ENCODE data around the gene GFI1. TPM values are rescaled to one million over a fixed set of nuclear protein-coding genes. Genes with fewer than 3 reads are reported as not detected.

GFI1 gene
- polyA plus RNA-seq, 2 of the 4 experiments (the other 2 are of a cell fraction): 0.08 to 0.18 TPM

DNA sequence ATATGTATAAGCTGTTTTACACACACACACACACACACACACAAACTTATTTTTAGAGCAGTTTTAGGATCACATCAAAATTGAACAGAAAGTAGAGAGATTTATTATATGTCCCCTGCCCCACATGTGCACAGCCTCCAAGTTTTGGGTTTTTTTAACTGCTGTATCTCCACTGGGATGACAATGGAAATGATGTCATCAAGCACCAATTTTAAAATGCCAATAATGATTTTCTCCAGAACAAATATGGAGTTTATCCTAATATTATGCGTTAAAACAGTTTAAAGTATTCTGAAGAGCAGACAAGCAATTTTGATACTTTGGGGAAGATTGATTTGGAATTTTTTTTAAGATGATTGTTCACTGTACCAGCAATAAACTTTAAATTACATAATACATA is 56.7 kb downstream of the GFI1 start:
- FAIRE-seq (no peak), DNase-seq (ENCODE audit: low read depth in 1 of 2, low spot score in 1 of 2) (no peak), ATAC-seq (no peak)
- TF ChIP-seq, protein P1, sequence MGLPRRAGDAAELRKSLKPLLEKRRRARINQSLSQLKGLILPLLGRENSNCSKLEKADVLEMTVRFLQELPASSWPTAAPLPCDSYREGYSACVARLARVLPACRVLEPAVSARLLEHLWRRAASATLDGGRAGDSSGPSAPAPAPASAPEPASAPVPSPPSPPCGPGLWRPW (IDR thresholded peaks at IDR 0.05): no peak
- TF ChIP-seq EP300 (IDR thresholded peaks at IDR 0.05) (no peak), RFX5 (IDR thresholded peaks at IDR 0.05) (no peak), EHMT2 (IDR thresholded peaks at IDR 0.05; ENCODE audit: low read depth) (no peak), CBX2 (IDR thresholded peaks at IDR 0.05; ENCODE audit: borderline replicate concordance, low read depth) (no peak), CHD2 (IDR thresholded peaks at IDR 0.05; ENCODE audit: low read length, partially characterized antibody) (no peak), MAFK (IDR thresholded peaks at IDR 0.05; ENCODE audit: partially characterized antibody) (no peak), SREBF2 (IDR thresholded peaks at IDR 0.05) (no peak)
- TF ChIP-seq, protein P2, sequence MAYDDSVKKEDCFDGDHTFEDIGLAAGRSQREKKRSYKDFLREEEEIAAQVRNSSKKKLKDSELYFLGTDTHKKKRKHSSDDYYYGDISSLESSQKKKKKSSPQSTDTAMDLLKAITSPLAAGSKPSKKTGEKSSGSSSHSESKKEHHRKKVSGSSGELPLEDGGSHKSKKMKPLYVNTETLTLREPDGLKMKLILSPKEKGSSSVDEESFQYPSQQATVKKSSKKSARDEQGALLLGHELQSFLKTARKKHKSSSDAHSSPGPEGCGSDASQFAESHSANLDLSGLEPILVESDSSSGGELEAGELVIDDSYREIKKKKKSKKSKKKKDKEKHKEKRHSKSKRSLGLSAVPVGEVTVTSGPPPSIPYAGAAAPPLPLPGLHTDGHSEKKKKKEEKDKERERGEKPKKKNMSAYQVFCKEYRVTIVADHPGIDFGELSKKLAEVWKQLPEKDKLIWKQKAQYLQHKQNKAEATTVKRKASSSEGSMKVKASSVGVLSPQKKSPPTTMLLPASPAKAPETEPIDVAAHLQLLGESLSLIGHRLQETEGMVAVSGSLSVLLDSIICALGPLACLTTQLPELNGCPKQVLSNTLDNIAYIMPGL (CRISPR knock-in tag; IDR thresholded peaks at IDR 0.05; ENCODE audit: borderline replicate concordance): no peak
- Histone ChIP-seq H3K4me3 (no peak overlapping the region), H3K4me1 (no peaks in the 10 kb centered on the region), H3K4me2 (no peak overlapping the region), H3K9me3 (no peaks in the 10 kb centered on the region), H3K27ac (no peak overlapping the region)
- CTCF ChIA-PET: no interaction called here
- POLR2A ChIA-PET: no interaction called here
- WGBS (ENCODE audit: missing lambda C conversion rate): 59% methylated on average over 1 of the region's 1 CpG

DNA sequence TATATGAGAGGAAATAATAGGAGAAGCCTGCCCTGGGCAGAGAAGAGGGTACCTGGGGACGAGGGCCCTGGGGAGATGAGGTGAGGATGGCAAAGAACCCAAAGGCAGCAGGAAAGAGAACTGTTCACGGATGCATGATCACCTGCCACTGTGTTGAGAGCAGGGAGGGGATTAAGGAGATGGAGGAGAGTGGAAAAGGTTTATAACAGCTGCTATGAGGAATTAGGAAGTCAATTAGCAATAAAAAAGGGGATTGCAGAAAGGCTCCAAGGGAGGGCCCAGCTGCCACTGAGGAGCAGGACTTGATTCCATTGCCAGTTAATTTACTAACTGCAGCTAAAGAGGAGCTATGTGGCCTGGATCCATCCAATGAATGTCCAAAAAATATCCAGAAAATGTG is 61.1 kb downstream of the GFI1 start:
- DNase-seq (ENCODE audit: low read depth in 1 of 2, low spot score in 1 of 2): no peak
- ChIA-PET POLR2A (no interaction called here), CTCF (interaction anchor here (1.1 kb wide), 1 partner anchor 13 kb away, joined by 3 read pairs; no protein-coding TSS in a partner anchor)
- Histone ChIP-seq H3K4me2 (no peak overlapping the region), H3K27ac (no peak overlapping the region), H3K4me3 (no peak overlapping the region), H3K4me1 (no peaks in the 10 kb centered on the region), H3K9me3 (no peaks in the 10 kb centered on the region)
- ATAC-seq: no peak
- 55% methylated on average over 2 of the region's 2 CpGs for WGBS (ENCODE audit: missing lambda C conversion rate)
- no peak for FAIRE-seq
- TF ChIP-seq ESRRA (IDR thresholded peaks at IDR 0.05; ENCODE audit: borderline replicate concordance, low read length) (no peak), FOSB (CRISPR knock-in tag; IDR thresholded peaks at IDR 0.05) (no peak)
- TF ChIP-seq, protein P3, sequence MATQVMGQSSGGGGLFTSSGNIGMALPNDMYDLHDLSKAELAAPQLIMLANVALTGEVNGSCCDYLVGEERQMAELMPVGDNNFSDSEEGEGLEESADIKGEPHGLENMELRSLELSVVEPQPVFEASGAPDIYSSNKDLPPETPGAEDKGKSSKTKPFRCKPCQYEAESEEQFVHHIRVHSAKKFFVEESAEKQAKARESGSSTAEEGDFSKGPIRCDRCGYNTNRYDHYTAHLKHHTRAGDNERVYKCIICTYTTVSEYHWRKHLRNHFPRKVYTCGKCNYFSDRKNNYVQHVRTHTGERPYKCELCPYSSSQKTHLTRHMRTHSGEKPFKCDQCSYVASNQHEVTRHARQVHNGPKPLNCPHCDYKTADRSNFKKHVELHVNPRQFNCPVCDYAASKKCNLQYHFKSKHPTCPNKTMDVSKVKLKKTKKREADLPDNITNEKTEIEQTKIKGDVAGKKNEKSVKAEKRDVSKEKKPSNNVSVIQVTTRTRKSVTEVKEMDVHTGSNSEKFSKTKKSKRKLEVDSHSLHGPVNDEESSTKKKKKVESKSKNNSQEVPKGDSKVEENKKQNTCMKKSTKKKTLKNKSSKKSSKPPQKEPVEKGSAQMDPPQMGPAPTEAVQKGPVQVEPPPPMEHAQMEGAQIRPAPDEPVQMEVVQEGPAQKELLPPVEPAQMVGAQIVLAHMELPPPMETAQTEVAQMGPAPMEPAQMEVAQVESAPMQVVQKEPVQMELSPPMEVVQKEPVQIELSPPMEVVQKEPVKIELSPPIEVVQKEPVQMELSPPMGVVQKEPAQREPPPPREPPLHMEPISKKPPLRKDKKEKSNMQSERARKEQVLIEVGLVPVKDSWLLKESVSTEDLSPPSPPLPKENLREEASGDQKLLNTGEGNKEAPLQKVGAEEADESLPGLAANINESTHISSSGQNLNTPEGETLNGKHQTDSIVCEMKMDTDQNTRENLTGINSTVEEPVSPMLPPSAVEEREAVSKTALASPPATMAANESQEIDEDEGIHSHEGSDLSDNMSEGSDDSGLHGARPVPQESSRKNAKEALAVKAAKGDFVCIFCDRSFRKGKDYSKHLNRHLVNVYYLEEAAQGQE (IDR thresholded peaks at IDR 0.05): no peak

Other genes with a start within 250 kb of the GFI1 start
- gene GLMN, start 187.9 kb downstream of the GFI1 start, polyA plus RNA-seq (2011; rRNA removed): 7.4 and 10.6 TPM in 2 replicates
- 9.8 to 10.9 TPM (median 10.7 TPM) in 3 replicates for gene GLMN, start 187.9 kb downstream of the GFI1 start, polyA plus RNA-seq (2017; fragmentation: RNase III; extraction: RNeasy Plus Mini Kit Qiagen cat#74134 plus additional on column Dnase treatment)
- 18.4 and 18.5 TPM in 2 replicates for gene RPAP2, start 187.9 kb downstream of the GFI1 start, polyA plus RNA-seq (2011; rRNA removed)
- 5.8 to 6.6 TPM (median 6.3 TPM) in 3 replicates for gene RPAP2, start 187.9 kb downstream of the GFI1 start, polyA plus RNA-seq (2017; fragmentation: RNase III; extraction: RNeasy Plus Mini Kit Qiagen cat#74134 plus additional on column Dnase treatment)

Measured in A549 (cell line).